Measurements from ENCODE around the gene DHX9. TPM values are rescaled to one million over a fixed set of nuclear protein-coding genes. Genes with fewer than 3 reads are reported as not detected.

The DHX9 gene
- 52.8 TPM for total RNA-seq

- peaks cover 0 to 10% of the 10 kb centered on the region in 2 donors for H3K4me1 ChIP-seq
- H3K36me3 ChIP-seq = peaks cover 8 to 13% of the 10 kb centered on the region in 2 donors
- peak in 1 of 3 experiments; percentile 20 for TF ChIP-seq CTCF (IDR thresholded peaks at IDR 0.05)
- peak within 1 kb of the TSS; percentile 90 to 91 for H3K27ac ChIP-seq
- peak; percentile 55 to 96 for DNase-seq (ENCODE audit: low spot score in 2 of 2)
- H3K27me3 ChIP-seq = no peaks in the 10 kb centered on the region
- intact Hi-C loops (cut with DNase I) = loop anchor here (1.0 to 5.0 kb wide), 3 partner anchors 50 to 633 kb away; partner anchors contain the start of genes NPL and SMG7
- no peaks in the 10 kb centered on the region for H3K9me3 ChIP-seq
- H3K4me3 ChIP-seq = peak within 1 kb of the TSS; percentile 75 to 95
These were observed at the start of gene DHX9 for GRCh38 chr1:182839209-182840066. Gene DHX9, plus strand, starts transcription at chr1:182839347. Its CDS starts 3,220 bp downstream, at chr1:182842567.

- no peak for TF ChIP-seq CTCF (IDR thresholded peaks at IDR 0.05)
- H3K27ac ChIP-seq = no peak overlapping the region
- H3K4me1 ChIP-seq = peaks cover 0 to 3% of the 10 kb centered on the region in 2 donors
- no peaks in the 10 kb centered on the region for H3K9me3 ChIP-seq
- H3K4me3 ChIP-seq = no peak overlapping the region
- no peak for DNase-seq (ENCODE audit: low spot score in 2 of 2)
- intact Hi-C loops (cut with DNase I) = no loop called here
- no peaks in the 10 kb centered on the region for H3K27me3 ChIP-seq
- H3K36me3 ChIP-seq = no peaks in the 10 kb centered on the region
These were observed 47.6 kb upstream of the DHX9 start for GRCh38 chr1:182791281-182792179.

GRCh38 chr1:182794091-182794490, 45.1 kb upstream of the DHX9 start:
- no peak for TF ChIP-seq CTCF (IDR thresholded peaks at IDR 0.05)
- Histone ChIP-seq H3K36me3 (no peaks in the 10 kb centered on the region), H3K9me3 (no peaks in the 10 kb centered on the region), H3K4me1 (no peaks in the 10 kb centered on the region), H3K4me3 (no peak overlapping the region), H3K27me3 (no peaks in the 10 kb centered on the region), H3K27ac (no peak overlapping the region)
- intact Hi-C loops (cut with DNase I) = no loop called here
- DNase-seq (ENCODE audit: low spot score in 2 of 2) = no peak

GRCh38 chr1:182794676-182795201, 44.4 kb upstream of the DHX9 start:
- no peak for DNase-seq (ENCODE audit: low spot score in 2 of 2)
- TF ChIP-seq CTCF (IDR thresholded peaks at IDR 0.05) = no peak
- H3K27me3 ChIP-seq = no peaks in the 10 kb centered on the region
- H3K9me3 ChIP-seq = no peaks in the 10 kb centered on the region
- no peak overlapping the region for H3K4me3 ChIP-seq
- no peaks in the 10 kb centered on the region for H3K36me3 ChIP-seq
- no peaks in the 10 kb centered on the region for H3K4me1 ChIP-seq
- intact Hi-C loops (cut with DNase I) = no loop called here
- H3K27ac ChIP-seq = peak overlapping the region in 1 of 2 donors; percentile 26

DNA sequence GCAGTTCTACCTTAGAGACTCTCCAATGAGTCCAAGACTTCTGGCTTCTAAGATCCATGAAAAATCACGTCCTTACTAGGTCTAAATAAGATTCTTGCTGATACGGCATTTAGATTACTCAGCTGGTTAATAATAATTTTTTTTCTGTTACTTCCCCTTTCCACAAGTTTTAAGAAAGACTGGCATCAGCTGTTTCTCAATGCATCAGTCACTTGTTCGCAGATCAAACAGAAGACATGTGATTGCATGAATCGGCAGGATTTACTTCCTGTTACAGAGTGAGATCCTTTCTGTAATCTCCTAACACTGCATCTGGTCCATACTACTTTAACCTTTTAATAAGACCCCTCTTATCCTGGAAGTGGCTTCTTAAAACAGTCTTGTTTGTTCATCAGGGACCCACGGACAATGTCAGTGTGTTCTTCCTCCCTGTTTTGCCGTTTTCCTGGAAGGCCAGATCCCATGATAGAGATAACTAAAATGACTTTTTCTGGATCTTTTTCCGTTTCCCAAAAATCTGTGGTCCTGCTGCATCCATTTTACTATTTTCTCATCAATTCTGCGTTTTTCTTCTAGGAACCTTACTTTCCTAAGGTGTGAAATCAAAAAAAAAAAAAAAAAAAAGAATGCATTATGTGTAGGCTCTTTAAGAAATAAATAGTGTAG, 43.5 kb upstream of the DHX9 start:
- DNase-seq (ENCODE audit: low spot score in 2 of 2) = no peak

More for the DNA sequence above, 43.5 kb upstream of the DHX9 start:
- H3K36me3 ChIP-seq = no peaks in the 10 kb centered on the region
- TF ChIP-seq CTCF (IDR thresholded peaks at IDR 0.05) = no peak
- no peak overlapping the region for H3K4me3 ChIP-seq
- no peak overlapping the region for H3K27ac ChIP-seq
- H3K9me3 ChIP-seq = no peaks in the 10 kb centered on the region
- intact Hi-C loops (cut with DNase I) = no loop called here
- no peaks in the 10 kb centered on the region for H3K4me1 ChIP-seq
- H3K27me3 ChIP-seq = no peaks in the 10 kb centered on the region
